DMS 273 treated with DMSO at 0.1 percent for 48 hours (cell line): ENCODE results near the gene PSORS1C2.

Experiments
- DNase-seq: peaks from one replicate; lab custom pipeline; 2025; lab: John Stamatoyannopoulos, UW

Gene PSORS1C2

DNA sequence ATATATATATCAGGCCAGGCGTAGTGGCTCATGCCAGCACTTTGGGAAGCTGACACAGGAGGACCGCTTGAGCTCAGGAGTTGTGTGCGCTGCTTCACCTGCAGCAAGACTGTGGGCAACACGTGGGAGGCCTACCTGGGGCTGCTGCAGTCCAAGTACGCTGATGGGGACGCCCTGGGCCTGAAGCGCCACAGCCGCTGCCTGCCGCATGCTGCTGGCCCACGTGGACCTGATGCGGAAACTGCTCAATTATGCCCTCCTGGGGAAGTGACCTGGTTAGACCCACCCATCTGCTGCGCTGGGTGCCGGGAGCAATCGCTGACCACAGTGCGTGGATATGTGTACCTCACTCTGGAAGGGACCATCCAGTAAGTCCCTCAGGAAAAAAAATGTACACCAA lies 1.8 kb upstream of the PSORS1C2 start:
- no peak for DNase-seq

GRCh38 chr6:31139599-31139998 lies 733 bp upstream of the PSORS1C2 start:
- DNase-seq: no peak

DNA sequence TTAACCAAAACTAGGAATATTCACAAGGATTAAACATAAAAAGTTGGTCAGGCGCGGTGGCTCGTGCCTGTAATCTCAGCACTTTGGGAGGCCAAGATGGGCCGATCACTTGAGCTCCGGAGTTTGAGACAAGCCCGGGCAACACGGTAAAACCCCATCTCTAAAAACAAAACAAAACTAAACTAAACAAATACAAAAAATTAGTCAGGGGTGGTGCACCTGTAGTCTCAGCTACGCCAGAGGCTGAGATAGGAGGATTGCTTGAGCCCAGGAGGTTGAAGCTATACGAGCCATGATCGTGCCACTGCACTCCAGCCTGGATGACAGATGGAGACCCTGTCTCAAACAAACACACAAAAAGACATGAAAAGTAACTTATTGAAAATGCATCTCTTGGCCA lies 3.2 kb downstream of the PSORS1C2 start:
- DNase-seq: no peak

DNA sequence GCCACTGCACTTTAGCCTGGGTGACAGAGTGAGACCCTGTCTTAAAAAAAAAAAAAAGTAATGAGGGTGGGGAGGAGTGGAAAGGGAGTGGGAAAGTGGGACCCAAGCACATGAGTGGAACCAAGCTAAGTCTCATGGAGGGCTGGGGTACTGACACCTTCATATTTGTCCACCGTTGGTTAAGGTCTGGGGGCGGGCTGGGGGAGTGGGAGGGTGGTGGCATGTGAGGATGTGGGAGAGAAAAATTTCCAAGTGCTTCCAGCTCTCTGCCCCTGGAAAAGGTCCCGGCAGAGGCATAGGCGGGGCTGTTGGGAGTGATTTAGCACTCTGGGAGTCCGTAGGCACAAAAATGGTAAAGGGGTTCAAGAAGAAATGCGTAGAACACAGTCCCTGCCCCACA lies 6.1 kb downstream of the PSORS1C2 start:
- no peak for DNase-seq

- DNase-seq: no peak
These were observed 7.3 kb downstream of the PSORS1C2 start for GRCh38 chr6:31131595-31131994.

DNA sequence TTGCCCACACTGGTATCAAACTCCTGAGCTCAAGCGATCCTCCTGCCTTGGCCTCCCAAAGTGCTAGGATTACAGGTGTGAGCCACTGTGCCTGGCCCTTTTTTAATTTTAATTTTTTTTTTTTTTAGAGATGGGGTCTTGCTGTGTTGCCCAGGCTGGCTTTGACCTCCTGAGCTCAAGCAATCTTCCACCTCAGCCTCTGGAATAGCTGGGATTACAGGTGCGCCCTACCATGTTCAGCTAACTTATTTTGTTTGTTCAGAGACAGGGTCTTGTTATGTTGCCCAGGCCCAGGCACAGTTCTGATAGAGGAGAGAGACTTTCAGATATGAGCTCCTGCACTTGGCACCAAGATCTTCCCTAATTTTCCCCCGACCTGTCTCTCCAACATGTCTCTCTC lies 8.1 kb downstream of the PSORS1C2 start:
- DNase-seq: no peak

GRCh38 chr6:31129130-31129529 lies 9.7 kb downstream of the PSORS1C2 start:
- no peak for DNase-seq

DNA sequence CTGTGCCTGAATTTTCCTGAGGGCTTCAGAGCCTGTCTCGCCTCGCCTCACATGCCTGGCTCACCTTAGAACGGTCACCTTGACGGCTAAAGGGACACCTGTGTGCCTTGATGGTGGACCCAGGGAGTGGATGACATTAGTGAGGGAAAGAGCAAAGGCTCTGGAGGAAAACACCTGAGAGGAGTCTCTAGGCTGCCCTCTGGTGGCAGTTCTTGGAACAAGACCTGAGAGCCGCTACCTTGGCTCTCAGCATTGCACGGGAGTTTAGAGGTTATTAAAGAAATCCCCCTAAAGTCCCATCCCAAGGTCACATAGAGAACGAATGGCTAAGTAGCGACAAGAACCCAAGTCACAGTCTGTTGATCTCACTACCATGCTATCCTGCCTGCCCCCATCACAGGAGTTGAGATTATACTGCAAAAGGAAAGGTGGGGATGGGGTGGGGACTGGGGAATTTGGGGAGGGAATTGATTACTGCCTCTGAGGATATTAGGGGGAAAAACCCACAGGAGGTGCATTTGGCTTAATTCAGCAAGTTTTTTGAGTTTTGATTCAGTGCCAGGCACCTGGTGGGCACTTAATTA lies 10.7 kb downstream of the PSORS1C2 start:
- DNase-seq: no peak

DNA sequence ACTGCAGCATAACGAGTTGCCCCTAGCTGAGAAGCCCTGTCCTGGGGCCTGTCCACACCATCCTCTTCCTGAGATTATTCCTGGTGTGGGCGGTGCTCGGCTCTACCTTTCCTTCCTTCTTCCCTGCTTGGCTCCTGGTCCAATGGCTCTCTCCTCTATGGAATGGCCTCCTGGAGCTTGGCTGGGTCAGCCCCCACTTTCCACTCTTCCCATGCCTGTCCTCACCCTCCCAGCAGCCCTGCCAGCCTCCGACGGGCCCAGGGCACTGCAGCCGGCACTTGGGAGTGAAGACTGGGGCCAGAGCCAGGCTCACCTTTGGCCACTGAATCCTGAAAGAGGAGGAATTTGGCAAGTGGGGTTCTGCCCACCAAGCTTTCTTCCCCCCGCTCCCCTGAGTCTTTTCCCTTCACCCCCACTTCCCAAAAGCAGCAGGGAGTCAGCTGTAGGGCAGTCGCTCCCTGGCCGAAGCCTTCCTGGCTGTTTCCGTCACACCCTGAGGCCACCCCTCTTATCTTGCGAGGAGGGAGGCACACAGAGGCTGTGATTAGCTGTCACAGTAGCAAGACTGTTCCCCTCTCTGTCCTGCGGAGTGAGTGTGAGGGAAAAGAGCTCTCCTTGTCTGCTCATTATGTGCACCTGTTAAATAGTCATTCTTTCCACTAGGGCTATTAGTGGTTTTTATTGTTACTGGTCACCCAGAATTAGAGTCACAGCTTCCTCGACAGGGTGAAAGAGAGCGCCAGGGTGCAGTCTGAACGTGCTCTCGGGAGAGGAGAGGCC lies 12.3 kb downstream of the PSORS1C2 start:
- DNase-seq: no peak

GRCh38 chr6:31125586-31126363 lies 13.1 kb downstream of the PSORS1C2 start:
- DNase-seq: no peak

DNA sequence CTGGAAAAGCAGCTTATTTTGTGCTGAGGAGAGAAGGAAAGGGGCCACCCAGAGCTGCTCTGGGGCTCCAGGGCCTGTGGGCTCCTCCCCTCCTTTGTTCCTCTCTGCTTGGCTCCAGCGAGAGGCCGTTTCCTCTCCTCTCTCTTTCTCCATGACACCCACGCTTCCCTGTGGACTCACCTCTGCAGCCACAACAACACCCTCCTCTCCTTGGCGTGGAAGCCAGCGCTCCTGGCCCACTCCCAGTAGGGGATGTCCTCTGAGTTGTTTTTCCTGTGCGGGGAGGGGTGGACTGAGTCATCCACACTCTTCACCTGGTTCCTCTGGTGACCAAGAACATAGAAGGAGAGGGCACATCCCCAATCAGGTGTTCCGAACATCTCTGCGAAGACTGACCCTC lies 13.7 kb downstream of the PSORS1C2 start:
- DNase-seq: no peak

GRCh38 chr6:31122791-31123706 lies 15.8 kb downstream of the PSORS1C2 start:
- no peak for DNase-seq

GRCh38 chr6:31121131-31121790 lies 17.6 kb downstream of the PSORS1C2 start:
- no peak for DNase-seq

DNA sequence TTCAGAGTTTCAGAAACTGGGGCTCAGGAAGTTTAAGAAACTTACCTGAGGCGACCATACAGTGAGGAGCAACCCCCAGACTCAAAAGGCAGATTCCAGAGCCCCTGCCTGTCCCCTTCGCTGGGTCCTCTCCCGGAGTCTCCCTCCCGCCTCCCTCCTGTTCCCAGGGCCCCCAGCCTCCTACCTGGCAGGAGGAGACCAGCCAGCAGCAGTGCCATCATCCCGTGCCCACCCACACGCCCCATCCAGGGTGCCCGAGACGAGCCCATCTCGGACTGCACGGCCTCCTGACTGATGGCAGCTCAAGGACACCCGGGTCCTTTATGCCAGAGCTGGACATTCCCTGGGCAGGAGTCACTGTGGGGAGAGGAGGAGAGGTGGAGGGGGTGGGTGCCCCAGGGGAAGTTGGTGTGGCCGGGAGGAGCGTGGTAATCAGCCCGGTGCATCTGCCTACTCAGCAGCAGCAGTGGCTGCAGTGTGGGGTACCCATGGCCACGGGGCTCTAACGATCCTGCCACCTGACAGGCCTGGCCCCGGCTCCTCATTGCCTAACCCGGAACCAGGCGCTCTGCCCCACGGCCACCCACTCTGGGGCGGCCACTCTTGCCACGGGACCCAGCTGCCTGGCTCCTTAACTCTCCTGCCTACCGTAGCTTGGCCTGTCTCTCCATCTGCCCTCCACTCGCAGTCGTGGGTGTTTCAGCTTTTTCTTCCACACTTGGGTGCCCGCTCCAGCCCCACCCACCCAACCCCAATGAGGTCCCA lies 18.5 kb downstream of the PSORS1C2 start, which contains the start of gene CDSN:
Gene CDSN (minus strand): TSS at position 296 of the 765 bp plus-strand sequence. CDS start 27 bp downstream, at position 269.
- no peak for DNase-seq

DNA sequence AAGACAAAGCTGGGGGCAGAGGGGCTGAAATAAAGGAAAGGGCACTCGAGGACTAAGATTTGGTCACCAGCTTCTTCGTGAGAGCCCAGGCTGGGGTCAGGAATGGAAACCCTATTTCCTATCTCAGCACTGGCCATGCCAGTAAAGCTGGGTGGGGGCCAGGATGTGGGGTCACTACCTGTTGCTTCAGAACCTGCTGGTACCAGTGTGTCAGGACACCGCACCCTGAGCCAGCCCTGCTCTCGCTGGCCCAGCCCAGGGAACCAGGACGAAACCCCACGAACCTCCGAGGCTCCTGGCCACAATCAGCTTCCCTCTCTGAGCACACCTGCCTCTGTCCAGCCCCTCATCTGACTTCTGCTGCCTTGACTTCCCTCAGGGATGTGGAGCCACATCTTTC lies 20.7 kb downstream of the PSORS1C2 start:
- DNase-seq: no peak

GRCh38 chr6:31116661-31117385 lies 22.0 kb downstream of the PSORS1C2 start:
- no peak for DNase-seq

- no peak for DNase-seq
These were observed 22.8 kb downstream of the PSORS1C2 start for GRCh38 chr6:31115941-31116560.

DNA sequence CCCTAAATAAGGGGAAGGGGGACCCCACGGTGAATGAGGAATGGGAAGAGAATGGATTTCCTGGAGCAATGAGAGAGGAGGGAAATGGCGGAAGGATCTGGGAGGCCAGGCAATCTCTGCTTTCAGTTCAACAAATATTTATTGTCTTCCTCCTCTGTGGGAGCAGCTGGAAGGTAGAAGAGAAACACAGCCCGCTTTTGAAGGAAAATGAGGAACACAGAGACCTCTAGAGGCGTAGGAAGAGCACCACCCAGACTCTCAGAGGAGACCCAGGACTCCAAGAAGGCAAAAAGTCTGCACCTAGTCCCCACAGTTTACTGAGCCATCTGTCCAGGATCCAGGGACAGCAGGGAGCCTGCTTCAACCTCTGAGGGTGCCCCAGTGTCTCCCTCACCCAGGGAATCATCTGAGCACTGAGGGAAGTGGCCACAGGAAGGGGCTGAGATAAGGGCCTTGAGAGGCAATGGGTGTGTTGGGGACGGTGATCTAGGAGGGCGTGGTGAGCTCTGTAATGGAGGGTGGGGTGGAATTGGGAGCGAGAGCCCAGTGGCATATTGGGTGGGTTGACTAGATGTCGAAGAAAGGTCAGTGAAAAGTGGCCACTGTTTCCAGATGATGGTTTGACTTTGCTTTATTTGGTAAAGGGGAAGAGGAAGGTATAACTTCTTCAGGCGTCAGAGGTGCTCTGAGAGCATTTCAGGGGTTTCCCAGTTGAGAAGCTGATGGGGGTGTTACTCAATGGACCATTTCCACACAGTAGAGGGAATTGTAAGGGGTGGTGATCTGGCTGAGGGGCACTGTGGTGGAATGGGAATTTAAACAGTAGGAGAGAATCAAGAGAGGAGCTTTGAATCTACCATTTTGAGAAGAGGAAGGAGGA lies 23.7 kb downstream of the PSORS1C2 start:
- DNase-seq: no peak

DNA sequence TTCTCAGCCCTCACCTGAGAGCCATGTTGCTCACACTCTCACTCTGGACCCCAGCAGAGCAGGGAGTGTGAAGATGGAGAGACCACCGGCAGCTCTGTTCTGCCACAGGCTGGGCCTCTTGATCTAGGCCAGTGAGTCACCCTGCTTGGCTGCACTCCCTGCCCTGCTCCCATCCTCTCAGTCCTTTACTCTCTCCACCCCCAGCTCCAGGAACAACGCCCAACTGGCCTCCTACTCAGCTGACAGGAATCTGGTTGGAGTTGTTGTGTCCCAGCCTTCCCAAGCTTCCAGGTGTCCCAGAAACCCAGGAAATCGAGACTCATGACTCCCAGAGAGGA lies 24.4 kb downstream of the PSORS1C2 start, which contains the start of gene PSORS1C1:
Gene PSORS1C1 (plus strand): TSS at position 260 of the 338 bp plus-strand sequence. CDS start 14,833 bp downstream, outside the sequence.
- DNase-seq: no peak
